Gastrocnemius medialis (tissue), 4 donors: ENCODE results near the gene FBXO38. TPM values are rescaled to one million over a fixed set of nuclear protein-coding genes. Genes with fewer than 3 reads are reported as not detected.

Experiments used
- ATAC-seq, 2 donors: fragments of 150-250 bp; one replicate each; pipeline ENCODE4 v1.9.1; 2016
- DNase-seq, 2 donors: peaks; one replicate each; pipeline ENCODE4 v3.0.0-alpha.2; 2019
- H3K27ac ChIP-seq, 4 donors: fragments of 200-600 bp; sonication (generic); 1 replicate in 1 of 4; 2 replicates in 3 of 4; pipeline ENCODE4 v1.5.1; 2016 to 2018; ENCODE audit warnings: mild to moderate bottlenecking in 2 of 4, moderate library complexity in 1 of 4
- H3K27me3 ChIP-seq, 3 donors: fragments of 200-600 bp; sonication (generic) in 2 of 3; 1 replicate in 1 of 3; 2 replicates in 2 of 3; pipeline versions ENCODE4 v1.5.1 to v1.6.0; 2016 to 2019; ENCODE audit warnings: mild to moderate bottlenecking in 1 of 3, moderate library complexity in 1 of 3
- H3K36me3 ChIP-seq, 2 donors: fragments of 200-600 bp; sonication (generic) in 1 of 2; one replicate each; pipeline ENCODE4 v1.5.1; 2017 to 2018
- H3K4me1 ChIP-seq, 2 donors: fragments of 200-600 bp; sonication (generic) in 1 of 2; one replicate each; pipeline ENCODE4 v1.5.1; 2016 to 2017; ENCODE audit warnings: mild to moderate bottlenecking in 2 of 2
- H3K4me3 ChIP-seq, 4 donors: fragments of 200-600 bp; sonication (generic) in 3 of 4; 1 replicate in 1 of 4; 2 replicates in 3 of 4; pipeline ENCODE4 v1.5.1; 2016 to 2019; ENCODE audit warnings: mild to moderate bottlenecking in 2 of 4
- H3K9me3 ChIP-seq, 3 donors: fragments of 200-600 bp; sonication (generic) in 2 of 3; 1 replicate in 1 of 3; 2 replicates in 2 of 3; pipeline ENCODE4 v1.5.1; 2016 to 2019
- POLR2A ChIP-seq, 2 donors: fragments of 450-650 bp; IDR thresholded peaks; one replicate each; pipeline ENCODE4 v1.6.1; 2017; ENCODE audit warnings: antibody characterized with exemption in 2 of 2, mild to moderate bottlenecking in 2 of 2, moderate library complexity in 2 of 2
- in situ Hi-C, 4 donors: fragments of 200-750 bp; cut with MboI; loops; one replicate each; pipeline versions ENCODE4 v1.15.0 to v1.8.0; 2017; ENCODE audit warnings: low sequenced_read_pairs in 4 of 4
- intact Hi-C: fragments of 100-400 bp; cut with DNase I; formaldehyde crosslinking; loops from one replicate; pipeline ENCODE4 v1.15.1; 2023; ENCODE audit warnings: low total_unique reads
- total RNA-seq, 4 donors: library from RNA; depleted of rRNA; stranded (reverse); fragments of >200 nt; gene quantifications; one replicate each; pipeline versions ENCODE4 v1.1.0 to v1.2.3, GENCODE V29; 2016
- TF ChIP-seq, protein P1 (sequence below), 5 experiments: fragments of 450-650 bp in 3 of 5; fragments of 200-600 bp in 2 of 5; sonication (generic) in 2 of 5; IDR thresholded peaks in 4 of 5; conservative IDR thresholded peaks in 1 of 5; 1 replicate in 4 of 5; 2 replicates in 1 of 5; pipeline ENCODE4 v1.5.1; 2016 to 2019; ENCODE audit warnings: antibody characterized with exemption in 5 of 5, mild to moderate bottlenecking in 3 of 5, moderate library complexity in 3 of 5

FBXO38 gene
- total RNA-seq, 4 donors from 2014 or later, result 31.1 to 49.6 (median 34.1) TPM

DNA sequence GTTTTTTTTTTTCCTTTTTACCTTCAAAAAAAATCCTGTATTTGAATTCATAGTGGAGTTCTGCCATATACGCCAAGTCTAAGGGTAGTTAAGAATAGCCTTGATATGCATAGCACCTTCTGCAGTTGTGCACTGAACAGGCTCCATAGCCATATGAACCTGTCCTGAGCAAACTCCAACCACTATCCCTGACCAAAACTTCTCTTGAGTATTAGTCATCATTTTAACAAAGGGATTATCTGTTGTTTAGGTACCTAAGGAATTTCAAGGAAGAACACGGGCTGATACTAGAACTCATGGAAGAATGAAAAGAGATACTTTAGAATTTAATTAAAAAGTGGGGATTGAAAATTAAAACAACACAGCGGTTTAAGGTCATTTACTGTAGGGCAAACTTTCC lies 1.9 kb upstream of the FBXO38 start:
- DNase-seq (no peak), ATAC-seq (no peak)
- in situ Hi-C loops (no loop called here), intact Hi-C loops (loop anchor here (5.0 to 10.0 kb wide), 2 partner anchors 445 to 963 kb away; partner anchors contain the start of genes ADRB2 and GRPEL2)
- Histone ChIP-seq H3K4me1 (peaks cover 22 to 34% of the 10 kb centered on the region in 2 donors), H3K27ac (no peak overlapping the region), H3K27me3 (no peaks in the 10 kb centered on the region), H3K4me3 (no peak overlapping the region), H3K9me3 (no peaks in the 10 kb centered on the region), H3K36me3 (peaks cover 0 to 9% of the 10 kb centered on the region in 2 donors)
- TF ChIP-seq POLR2A (IDR thresholded peaks at IDR 0.05), result no peak
- TF ChIP-seq, protein P1, sequence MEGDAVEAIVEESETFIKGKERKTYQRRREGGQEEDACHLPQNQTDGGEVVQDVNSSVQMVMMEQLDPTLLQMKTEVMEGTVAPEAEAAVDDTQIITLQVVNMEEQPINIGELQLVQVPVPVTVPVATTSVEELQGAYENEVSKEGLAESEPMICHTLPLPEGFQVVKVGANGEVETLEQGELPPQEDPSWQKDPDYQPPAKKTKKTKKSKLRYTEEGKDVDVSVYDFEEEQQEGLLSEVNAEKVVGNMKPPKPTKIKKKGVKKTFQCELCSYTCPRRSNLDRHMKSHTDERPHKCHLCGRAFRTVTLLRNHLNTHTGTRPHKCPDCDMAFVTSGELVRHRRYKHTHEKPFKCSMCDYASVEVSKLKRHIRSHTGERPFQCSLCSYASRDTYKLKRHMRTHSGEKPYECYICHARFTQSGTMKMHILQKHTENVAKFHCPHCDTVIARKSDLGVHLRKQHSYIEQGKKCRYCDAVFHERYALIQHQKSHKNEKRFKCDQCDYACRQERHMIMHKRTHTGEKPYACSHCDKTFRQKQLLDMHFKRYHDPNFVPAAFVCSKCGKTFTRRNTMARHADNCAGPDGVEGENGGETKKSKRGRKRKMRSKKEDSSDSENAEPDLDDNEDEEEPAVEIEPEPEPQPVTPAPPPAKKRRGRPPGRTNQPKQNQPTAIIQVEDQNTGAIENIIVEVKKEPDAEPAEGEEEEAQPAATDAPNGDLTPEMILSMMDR (IDR thresholded peaks at IDR 0.05 in 4 of 5, conservative IDR thresholded peaks at IDR 0.05 in 1 of 5), result no peak

DNA sequence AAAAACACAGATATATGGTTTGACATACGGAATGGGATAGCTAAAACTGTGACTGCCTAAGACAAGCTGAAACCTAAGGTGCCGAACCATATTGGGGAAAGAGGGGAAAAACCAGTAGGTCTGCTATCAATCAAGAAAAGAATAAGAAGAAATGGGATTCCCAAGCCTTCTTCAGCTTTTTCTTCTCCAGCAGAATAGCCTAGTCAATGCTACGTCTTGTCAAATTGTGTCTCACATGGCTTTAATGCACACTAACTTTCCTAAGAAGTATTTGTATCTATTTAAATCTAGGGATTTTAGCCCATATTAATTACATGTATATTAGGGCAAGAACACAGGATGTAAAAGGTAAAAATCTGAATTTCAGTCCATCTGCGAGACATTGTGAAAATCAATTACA lies 797 bp upstream of the FBXO38 start:
- Histone ChIP-seq H3K4me1 (peaks cover 22 to 34% of the 10 kb centered on the region in 2 donors), H3K36me3 (peaks cover 0 to 8% of the 10 kb centered on the region in 2 donors), H3K4me3 (peak overlapping the region; percentile 71 to 89 (median 78)), H3K27me3 (no peaks in the 10 kb centered on the region), H3K27ac (peak overlapping the region; percentile 84 to 92 (median 88)), H3K9me3 (no peaks in the 10 kb centered on the region)
- no peak for DNase-seq
- peak in 1 of 2 donors; percentile 6 for ATAC-seq
- in situ Hi-C loops (no loop called here), intact Hi-C loops (loop anchor here (5.0 to 10.0 kb wide), 2 partner anchors 444 to 962 kb away; partner anchors contain the start of genes ADRB2 and GRPEL2)
- TF ChIP-seq, protein P1 (IDR thresholded peaks at IDR 0.05 in 4 of 5, conservative IDR thresholded peaks at IDR 0.05 in 1 of 5), result no peak
- no peak for TF ChIP-seq POLR2A (IDR thresholded peaks at IDR 0.05)

DNA sequence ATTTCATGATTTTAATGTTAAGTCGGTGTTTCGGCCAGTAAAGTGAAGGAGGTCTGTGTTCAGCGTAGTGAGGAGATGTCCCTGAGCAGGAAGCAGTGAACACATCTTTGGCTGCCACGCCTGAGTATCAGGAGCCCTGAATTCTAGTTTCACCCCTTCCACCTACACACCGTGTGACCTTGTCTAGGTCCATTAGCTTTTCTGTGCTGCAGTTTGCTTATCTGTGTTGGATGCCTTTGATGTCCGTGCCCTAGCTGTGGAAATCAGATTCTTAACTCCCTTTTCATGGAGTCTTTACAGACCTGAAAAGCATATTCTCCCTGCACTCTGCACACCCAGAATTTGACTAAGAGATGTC lies 601 bp downstream of the FBXO38 start:
- intact Hi-C loops, result loop anchor here (2.0 to 10.0 kb wide), 3 partner anchors 22 to 960 kb away; partner anchors contain the start of genes ADRB2 and GRPEL2
- in situ Hi-C loops, result no loop called here
- H3K9me3 ChIP-seq, result no peaks in the 10 kb centered on the region
- ATAC-seq, result peak; percentile 1 to 35
- DNase-seq, result no peak
- peak overlapping the region; percentile 84 to 92 (median 88) for H3K27ac ChIP-seq
- TF ChIP-seq, protein P1 (IDR thresholded peaks at IDR 0.05 in 4 of 5, conservative IDR thresholded peaks at IDR 0.05 in 1 of 5), result no peak
- TF ChIP-seq POLR2A (IDR thresholded peaks at IDR 0.05), result no peak
- H3K4me3 ChIP-seq, result peak overlapping the region; percentile 71 to 89 (median 78)
- H3K36me3 ChIP-seq, result no peaks in the 10 kb centered on the region
- no peaks in the 10 kb centered on the region for H3K27me3 ChIP-seq
- H3K4me1 ChIP-seq, result peaks cover 22 to 34% of the 10 kb centered on the region in 2 donors

DNA sequence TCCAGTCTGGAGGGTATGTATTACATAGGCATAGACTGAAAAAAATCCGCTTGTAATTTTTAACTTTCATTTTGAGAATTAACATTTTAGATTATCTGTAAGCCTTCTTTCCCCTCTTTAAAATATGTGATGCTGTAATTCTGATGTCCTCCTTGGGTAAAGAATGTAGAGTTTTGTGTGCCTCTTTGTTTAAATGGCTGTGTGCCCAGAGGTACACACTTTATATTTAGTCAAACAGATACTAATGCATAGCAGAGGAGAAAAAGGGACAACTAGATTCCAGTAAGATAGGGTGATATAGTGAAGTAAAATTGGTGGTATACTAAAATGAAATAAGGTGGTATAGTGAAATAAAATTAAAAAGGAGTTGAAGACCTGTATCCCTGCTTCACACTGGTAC lies 1.3 kb downstream of the FBXO38 start:
- intact Hi-C loops, result loop anchor here (2.0 to 10.0 kb wide), 2 partner anchors 22 to 960 kb away; partner anchors contain the start of gene GRPEL2
- Histone ChIP-seq H3K27me3 (no peaks in the 10 kb centered on the region), H3K9me3 (no peaks in the 10 kb centered on the region), H3K4me3 (peak overlapping the region; percentile 0 to 89 (median 77)), H3K27ac (peak overlapping the region in 2 of 4 donors; percentile 85 to 90), H3K36me3 (no peaks in the 10 kb centered on the region), H3K4me1 (peaks cover 22 to 34% of the 10 kb centered on the region in 2 donors)
- in situ Hi-C loops, result no loop called here
- TF ChIP-seq POLR2A (IDR thresholded peaks at IDR 0.05), result no peak
- TF ChIP-seq, protein P1 (IDR thresholded peaks at IDR 0.05 in 4 of 5, conservative IDR thresholded peaks at IDR 0.05 in 1 of 5), result no peak
- DNase-seq, result no peak
- ATAC-seq, result no peak
